Bone marrow (tissue), 2 donors: ENCODE data around the gene BCDIN3D.
"Not testable (repeated sequence)": the region's sequence is repeated elsewhere in the genome, so short reads cannot be mapped to it uniquely, and the experiment has no call there.

Experiments
- DNase-seq, 2 donors: peaks; one replicate each; lab custom pipeline; 2025; lab: John Stamatoyannopoulos, UW

Gene BCDIN3D

DNA sequence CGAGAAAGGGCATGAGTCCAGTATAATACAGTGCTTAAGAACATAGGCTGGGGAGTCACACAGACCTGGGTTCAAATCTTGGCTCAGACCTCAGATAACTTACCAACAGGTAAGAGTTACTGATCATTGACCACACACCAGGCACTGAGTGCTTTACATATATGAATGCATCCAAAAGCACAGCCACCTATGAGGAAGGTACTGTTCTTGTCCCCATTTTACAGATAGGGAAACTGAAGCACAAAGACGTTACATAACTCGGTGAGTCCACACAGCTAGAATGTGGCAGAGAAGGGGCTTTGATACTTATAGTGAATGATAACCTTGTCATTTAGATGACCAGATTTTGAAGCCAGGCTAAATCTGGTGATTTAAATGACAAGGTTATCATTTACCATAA is 33.2 kb upstream of the BCDIN3D start:
- DNase-seq, result no peak

DNA sequence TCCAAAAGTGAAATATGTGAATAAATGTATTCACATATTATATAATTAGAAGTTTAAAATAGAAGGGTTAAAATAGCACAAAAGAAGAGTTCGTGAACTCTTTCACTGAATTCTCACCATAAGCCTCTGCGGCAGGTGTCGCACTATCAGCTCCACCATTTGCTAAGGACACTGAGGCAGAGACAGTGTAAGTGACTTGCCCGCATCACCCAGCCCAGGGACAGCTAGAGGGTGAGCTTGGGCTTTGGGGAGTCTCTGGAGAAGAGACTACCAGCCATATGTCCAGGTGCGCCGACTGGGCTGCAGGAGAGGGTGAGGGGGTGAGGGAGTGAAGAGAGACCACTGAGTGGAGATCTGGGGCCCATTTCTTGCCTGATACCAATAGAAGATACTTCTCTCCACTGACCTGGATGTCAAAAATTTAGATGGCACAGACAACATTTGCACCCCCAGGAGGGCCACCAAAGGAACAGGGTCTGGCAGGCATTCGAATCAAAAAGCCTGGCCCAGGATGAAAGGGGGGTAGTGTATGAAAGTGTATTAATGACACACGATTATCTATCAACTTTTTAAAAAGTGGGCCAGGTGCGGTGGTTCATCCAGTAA is 32.3 kb upstream of the BCDIN3D start:
- no peak for DNase-seq

DNA sequence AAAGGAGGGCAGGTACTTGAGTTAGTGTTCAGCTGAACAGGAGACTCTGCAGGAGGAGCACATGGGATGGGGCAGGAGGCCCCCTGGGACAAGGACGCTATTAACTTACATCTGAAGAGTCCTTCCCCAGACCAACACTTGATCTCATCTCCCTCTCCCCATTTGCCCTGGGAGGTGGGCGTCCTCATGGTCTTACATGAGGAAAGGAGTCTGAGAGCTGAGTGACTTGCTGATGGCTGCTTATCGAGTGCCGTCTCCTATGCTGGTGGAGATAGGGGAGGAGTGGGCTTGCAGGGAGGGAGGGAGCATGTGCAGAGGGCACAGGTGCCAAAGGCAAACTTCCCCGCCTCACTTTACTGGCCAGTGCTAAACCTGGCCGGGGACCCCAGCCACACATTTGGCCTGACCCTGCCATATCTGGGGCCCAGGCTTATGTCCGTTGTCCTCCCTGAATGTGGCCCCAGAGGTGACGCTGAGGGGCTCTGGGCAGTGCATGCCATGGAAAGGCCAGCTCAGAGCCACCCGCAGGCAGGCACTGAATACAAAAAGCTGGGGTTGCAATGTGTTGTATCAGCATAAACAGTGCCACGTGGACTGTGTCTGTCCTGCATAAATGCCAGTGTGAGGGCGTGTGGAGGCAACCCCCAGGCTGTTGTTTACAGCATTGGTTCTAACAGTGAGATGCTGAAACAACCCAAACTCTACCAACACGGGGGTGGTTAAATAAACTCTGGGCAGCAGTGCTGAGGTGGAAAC is 31.4 kb upstream of the BCDIN3D start:
- no peak for DNase-seq

DNA sequence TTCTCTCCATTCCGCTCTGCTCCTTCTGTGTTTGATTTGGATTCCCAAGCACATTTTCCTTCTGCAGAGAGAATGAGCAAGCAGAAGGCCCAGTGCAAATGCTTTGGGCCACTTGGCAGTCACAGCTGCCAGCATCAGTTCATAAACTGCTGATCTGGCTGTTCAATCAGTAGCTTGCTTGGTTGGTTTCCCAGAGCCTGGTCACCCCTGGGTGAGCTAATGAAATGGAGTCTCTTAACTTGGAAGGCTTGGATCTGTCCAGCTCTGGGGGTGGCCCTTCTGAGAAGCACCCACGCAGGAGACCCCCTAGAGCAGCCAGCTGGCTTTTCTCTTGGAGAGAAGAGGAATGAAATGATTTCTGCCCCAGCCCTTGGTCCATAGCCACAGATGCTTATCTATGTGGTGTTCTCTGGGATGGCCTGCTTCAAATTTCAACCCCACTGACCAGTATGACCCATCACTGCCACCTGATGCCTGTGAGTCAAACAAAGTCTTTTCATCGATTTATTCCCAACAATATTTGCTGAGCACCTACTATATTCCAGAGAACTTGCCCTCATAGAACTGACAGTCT is 30.5 kb upstream of the BCDIN3D start:
- DNase-seq, result no peak

DNA sequence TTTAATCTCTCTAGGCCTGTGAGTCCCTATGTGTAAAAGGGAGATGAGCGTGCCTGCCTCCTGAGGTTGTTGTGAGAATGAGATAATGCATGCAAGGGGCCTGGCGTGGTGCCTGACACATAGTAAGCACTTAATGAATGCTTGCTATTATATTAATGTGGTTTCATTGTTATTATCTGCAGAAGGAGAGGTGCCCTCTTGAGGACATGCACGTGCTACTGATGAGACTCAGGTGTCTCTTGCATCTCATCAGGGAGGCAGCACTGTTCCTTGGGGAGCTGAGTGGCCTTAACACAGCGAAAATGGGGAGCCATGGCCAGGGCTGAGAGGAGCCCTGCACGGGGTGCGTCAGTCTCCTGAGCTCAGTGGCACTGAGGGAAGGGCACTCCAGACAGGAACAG is 29.9 kb upstream of the BCDIN3D start:
- no peak for DNase-seq

DNA sequence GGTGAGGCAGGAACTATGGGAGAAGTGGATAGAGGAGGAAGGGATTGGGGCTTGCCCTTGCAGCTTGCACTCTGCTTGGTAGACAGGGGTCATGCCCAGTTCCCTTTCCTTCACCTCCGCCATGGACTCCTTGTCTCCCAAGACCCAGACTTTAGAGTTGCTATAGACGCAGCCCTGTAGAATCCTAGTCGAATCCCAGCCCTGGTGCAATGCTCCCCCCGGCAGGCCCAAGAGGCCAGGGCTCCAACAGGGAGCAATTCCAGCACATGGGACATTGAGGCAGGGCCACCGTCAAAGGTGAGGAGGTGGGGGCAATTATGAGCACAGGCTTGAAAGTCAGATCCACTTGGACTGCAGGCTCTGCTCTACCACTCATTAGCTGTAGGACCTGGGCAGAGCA is 29.5 kb upstream of the BCDIN3D start:
- no peak for DNase-seq

DNA sequence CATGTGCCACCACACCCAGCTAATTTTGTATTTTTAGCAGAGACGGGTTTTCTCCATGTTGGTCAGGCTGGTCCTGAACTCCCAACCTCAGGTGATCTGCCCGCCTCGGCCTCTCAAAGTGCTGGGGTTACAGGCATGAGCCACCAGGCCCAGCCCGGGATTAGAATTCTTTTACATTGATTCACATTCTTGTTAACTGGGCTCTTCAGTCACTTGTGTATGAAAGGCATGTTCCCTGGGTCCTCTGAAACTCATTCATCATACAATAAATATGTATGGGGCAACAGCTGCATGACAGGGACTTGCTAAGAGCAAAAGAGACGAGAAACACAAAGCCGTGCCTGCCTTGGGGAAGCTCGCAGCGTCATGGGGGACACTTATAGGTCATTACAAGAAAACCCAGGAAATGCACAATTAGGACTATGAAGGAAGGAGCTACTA is 28.9 kb upstream of the BCDIN3D start:
- DNase-seq, result not testable (repeated sequence)

DNA sequence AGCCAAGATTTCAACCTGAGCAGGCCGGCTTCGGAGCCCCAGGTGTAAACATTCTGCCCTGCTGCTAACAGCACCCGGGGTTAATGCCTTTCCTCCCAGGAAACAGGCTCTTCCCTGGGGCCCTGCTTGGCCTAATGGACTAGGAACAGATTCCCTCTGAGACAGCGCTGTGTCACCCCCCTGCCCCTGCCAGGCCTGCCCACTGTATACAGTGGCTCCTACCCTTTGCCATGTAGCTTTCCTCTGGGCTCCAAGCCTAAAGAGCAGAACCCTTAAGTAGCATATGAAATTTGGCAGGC is 28.3 kb upstream of the BCDIN3D start:
- DNase-seq, result no peak

DNA sequence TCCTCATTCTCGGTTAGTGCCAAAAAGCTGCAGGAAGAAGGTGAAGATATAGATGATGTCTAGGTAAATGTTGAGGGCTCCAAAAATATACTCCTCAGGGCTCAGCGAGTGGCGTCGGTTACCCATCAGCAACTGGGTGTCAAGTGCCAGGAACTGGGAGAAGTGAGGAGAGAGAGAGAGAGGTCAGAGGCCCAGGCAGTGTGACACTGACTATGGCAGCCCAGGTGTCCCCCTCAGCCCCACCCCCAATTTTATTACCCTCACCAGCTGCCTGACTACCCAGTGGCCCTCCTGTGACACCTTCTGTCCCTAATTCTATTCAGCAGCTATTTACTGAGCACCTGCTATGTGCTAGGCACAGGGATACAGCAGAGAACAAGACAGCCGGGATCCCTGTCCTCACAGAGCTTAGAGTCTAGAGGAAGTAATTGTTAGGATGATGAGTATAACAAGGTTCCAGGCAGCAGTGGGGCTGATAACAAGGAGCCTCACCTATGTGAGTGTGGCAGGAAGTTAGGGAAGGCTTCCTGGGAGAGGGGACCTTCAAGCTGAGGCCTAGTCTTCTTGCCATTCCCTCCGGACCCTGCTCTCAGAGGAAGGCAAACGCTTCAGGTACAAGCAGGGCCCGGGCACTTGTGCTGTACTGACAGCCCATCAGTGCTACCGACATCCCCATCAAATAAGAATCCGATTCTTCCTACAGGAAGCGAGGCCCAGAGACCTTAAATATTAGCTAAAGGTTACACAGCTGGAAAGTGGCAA is 27.8 kb upstream of the BCDIN3D start:
- DNase-seq, result no peak

DNA sequence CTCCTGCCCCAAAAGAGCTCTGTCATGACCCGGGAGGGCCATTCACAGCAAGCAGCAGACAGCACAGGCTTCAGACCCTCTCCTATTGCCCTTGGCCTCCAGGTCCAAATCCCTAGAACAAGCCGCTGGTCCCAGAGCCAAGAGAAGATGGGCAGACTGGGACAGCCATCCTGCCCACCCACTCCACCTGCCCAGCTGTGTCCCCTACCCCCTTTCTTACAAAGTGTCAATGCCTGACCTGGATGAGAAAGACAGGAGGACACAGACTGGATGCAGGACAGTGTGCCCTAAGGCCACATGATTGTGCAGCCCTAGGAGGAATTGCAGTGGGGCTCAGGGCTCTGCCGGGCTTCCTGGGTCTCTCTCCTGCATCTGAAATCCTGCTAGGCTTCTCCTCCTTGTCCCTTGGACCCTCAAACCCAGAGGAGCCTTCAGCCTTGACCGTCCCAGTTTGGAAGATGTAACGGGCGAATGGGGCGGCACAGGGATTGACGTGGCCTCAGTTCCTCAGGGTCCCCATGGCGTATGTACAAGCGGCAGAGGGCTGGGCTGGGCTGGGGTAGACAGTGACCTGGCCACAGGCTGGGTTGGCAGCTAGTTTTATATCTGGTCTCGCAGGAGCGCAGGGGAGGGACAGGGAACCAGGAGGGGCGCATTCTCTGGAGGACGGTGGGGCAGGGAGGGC is 27.1 kb upstream of the BCDIN3D start:
- no peak for DNase-seq

DNA sequence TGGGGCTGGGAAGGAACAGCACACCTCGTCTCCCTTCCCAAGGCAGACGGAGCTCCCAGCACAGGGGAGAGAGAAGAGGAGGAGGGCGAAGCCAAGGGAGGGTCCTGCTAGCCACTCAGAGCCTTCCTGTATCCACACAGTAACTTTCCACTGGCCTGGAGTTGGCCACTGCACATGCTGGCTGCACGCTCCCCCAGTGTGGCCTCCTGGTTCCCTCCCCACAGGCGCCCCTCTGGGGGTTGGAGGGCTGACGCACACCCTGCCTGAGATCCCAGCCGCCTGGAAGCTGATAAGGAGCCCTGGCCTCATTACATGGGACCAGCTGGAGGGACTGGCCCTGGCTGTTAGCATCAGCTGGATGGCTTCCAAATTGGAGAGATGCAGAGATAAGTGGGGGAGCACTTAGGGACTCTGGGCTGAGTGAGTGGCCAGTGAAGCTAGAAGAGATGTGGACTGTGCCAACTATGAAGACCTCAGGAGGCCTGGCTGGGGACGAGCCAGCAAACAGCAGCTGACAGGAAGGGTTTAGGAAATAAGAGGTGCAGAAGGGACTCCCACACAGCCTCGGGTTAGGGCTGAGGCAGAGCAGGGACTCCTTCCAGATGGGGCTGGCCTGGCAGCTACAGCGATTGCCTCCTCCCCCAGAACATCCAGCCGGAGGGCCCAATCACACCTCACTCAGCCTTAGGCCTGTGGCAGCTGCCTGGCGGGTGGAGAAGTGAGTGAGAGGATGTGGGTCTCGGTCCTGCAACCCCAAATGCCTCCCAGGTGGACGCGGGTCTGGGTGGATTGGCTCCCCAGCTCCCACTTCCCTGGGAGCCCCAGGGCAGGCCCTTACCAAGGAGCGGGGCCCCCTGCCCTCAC is 26.3 kb upstream of the BCDIN3D start:
- peak in 1 of 2 donors; percentile 78 for DNase-seq

DNA sequence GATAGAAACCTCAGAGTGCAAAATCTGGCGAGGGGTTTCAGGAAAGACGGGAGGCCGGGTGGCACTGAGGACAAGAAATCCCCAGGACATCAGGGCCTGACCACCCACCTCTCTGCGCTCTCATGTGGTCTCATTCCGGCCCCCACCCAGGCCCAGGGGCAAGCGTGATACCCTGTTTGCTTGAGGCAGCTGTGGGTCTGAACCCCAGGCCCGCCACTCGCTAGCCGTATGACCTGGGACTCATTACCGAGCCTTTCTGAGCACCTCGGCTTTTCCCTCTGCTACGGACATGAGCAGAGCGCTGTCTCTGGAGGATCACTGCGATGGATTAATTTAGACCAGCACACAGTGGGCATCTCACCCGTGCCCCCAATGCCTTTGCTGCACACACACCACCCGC is 25.5 kb upstream of the BCDIN3D start:
- DNase-seq, result no peak

DNA sequence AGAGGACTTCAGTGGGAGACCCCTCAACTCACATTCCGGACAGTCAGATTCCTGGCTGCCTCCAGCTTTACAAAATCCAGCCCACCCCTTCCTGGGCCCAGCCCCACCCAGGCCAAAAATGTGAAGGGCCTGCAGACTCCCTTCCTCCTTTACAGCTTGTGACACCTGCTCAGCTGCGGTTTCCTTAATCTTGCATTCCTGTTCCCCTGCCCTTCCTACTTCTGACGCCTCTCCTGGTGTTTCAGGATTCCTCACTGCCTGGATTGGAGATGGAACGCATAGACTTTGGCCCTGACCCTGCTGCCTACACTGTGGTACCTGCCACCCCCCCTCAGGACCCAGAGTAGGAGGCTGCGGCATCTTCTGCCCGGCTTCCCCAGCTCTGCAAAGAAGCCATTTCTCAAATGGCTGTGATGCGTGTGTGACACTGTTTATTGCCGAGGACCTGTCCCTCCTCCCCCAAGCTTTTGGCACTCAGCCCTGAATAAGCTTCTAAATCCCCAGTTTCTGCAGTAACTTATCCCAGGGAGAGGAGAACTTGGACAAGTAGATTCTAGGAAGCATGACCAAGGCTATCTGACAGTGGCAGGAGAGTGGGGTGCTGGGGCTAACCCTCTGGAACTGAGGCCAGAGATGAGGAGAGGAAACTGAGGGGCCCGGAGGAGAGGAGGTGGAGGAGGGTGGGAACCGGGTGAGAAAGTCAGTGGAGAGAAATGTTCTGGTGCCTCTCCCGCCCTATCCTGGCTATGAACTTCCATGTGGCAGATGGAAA is 24.9 kb upstream of the BCDIN3D start:
- DNase-seq, result no peak

DNA sequence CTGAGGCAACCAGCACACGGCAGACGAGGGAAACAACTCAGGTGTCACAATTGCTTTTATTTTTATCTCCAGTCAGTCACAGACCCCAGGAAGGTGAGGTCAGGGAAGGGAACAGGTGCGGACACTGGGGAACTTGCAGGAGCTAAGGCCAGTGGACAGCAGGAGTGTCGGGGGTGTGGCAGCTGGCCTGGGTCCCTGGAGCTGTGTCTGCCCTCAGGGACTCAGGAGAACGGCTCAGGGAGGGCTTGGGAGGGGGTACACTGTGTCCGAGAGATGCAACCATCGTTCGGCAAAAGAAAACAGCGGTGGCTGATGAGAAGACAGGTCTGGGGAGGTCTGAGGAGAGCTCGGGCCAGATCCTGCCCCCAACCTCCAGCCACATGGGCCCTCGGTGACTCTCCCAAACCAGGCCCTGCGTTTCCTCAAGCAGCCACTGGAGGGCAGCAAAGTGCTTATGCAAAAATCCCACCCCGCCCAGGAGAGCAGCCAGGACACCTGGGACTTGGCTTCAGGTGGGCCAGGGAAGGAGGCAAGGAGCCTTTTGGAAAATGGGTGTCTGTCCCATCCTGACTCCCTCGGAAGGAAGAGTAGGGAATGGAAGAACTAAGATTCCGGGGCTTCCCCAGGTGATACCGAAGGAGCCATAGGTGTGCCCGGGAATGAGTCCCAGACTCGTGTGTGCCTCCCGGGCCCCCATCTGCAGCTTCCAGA is 24.1 kb upstream of the BCDIN3D start:
- DNase-seq, result peak; percentile 39 to 44

DNA sequence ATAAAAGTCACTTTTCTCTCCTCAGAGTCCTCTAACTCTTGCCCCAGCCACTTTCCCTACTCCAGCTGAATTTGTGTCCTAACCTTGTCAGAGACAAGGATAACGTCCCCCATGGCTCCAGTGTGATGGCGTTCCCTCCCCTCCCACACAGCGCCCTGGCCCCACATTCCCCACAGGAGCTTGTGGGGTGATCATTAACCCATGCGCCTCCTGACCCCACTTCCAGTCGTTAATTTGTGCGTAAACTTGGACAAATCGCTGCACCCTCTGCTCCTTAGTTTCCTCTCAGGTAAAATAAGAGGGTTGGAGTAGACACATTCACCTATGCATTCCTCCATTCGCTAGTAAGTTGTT is 22.9 kb upstream of the BCDIN3D start:
- DNase-seq, result no peak

DNA sequence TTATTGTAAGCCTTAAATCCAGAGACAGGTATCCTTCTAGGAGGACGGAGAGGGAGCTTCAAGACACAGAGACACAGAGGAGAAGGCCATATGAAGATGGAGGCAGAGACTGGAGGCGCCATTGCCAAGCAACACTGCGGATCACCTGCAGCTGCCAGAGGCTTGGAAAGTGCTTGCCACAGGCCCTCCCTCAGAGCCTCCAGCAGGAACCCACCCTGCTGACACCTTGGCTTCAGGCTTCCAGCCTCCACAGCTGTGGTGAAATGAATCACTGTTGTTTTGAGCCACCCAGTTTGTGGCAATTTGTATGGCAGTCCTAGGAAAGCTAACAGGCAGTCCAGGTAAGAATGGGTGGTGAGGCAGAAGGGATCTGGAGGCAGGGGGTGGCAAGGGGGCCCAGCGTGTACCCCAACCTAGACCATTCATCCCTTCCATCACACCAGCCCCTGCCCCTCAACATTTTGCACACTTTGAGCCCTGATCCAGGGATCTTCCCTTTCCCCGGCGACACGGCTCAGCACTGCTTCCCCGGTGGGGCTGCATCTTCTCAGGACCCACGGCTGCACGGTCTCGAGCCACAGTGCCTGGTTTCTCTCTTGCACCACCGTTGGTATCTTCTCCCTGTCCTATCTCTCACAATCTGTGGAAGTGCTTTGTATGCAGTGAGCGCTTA is 22.3 kb upstream of the BCDIN3D start:
- no peak for DNase-seq

DNA sequence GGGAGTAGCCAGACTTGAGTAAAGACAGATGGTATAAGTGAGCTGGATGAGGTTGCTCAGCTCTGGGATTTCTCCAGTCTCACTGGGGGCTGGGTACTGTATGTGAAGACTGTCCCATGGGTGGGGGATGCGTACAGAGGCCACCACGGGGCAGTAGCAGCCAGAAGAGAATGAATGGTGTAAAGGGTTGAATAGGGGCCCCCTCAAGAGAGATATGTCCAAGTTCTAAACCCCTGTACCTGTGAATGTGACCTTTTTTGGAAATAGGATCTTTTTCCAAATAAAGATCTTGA is 21.8 kb upstream of the BCDIN3D start:
- DNase-seq, result no peak

DNA sequence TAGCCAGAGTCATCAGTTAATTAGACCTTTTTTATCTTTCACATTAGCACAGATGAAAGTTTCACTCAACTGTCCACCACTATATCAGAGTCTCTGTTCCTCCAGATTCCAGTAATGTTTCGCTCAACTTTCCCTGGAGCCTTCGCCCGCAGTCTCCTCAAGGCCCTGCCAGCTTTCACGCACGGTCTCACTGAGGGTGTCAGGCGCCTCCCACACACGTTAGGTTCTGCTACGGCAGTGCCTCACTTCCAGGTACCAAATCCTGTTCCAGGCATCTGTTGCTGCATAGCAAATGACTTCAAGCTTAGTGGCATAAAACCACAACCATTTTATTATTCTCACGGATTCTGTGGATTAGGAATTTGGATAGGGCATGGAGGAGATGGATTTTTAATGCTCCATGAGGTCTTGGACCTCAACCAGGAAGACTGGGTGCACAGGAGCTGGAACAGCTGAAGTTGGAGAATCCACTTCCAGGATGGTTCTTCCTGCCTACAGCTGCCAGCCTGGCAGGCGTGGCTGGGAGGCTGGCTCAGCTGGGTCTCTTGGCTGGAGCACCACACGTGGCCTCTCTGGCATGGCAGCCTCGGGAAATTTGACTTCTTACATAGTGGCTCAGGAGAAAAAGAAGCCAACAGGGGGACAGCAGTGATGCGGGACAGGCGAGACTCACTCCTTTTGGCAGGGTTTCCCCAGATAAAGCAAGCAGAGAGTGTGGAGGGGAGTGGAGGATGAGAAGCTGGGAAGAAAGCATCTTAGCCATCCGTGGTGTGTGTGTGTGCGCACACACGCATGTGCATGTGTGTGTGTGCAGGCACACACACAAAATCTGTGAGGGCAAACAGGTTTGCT is 21.3 kb upstream of the BCDIN3D start:
- DNase-seq, result no peak

DNA sequence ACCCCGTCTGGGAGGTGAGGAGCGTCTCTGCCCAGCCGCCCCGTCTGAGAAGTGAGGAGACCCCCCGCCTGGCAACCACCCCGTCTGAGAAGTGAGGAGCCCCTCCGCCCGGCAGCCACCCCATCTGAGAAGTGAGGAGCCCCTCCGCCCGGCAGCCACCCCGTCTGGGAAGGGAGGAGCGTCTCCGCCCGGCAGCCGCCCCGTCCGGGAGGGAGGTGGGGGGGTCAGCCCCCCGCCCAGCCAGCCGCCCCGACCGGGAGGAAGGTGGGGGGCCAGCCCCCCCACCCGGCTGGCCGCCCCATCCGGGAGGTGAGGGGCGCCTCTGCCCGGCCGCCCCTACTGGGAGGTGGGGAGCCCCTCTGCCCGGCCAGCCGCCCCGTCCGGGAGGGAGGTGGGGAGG is 18.0 kb upstream of the BCDIN3D start:
- DNase-seq, result not testable (repeated sequence)
